GM18858 (cell line): ENCODE measurements around the gene PSMD10.

ENCODE experiments used
- ATAC-seq: cut with Tn5 transposase; IDR thresholded peaks from one replicate; pipeline ENCODE4 v1.9.1; 2021; ENCODE audit not compliant: unreplicated experiment

PSMD10 gene

DNA sequence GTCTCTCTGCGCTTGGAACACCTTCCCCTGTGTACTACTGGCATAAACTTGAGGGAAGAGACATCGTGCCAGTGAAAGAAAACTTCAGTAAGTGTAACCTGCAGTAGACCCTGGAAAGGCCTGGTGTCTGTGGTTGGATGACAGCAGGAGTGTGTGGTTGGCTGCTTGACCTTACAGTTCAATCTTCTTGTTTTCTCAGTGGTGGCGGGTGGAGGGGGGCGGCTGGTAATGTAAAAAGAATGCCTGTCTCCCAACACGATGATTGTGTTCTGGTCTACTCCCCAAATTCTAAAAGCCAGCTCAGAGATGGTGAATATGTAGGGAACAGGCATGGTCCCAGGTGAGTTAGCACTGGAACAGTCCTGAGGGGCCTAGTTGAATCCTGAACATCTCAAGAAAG lies 18.6 kb downstream of the PSMD10 start:
- no peak for ATAC-seq

DNA sequence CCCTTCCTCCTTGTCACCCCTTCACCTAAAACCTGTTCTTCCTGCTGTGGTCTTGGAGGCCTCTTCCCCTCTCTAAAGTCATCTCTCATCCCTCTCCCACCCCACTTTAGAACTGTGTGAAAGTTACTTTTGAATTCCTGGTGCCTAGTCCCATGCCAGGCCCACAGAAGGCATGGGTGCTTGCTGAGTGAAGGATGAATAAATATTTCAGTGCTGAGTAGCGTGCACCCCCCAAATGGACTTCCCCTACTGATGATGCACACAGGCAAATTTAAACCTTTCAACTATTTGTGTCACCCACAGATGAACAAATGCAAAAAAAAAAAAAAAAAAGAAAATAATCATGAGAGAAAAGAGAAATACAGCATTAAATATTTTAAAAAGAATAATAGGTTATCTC lies 19.8 kb downstream of the PSMD10 start:
- ATAC-seq = no peak

DNA sequence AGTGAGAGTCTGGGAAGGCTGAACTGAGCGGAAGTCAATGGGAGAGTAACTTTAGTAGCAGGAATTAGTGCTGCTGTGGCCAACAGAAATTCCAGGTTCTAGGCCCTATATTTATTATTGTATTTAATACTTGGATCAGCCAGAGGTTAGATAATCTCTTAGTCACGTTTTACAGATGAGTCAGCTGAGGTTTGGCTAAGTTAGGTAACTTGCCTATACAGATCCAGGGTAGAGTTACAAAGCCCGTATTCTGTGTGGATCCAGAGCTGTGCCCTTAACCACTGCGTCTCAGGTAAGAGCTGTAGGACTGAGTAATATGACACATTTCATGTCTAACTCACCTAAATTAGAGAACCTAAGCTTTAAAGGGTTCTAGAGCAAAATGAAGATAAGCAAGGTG lies 20.5 kb downstream of the PSMD10 start:
- ATAC-seq = no peak

DNA sequence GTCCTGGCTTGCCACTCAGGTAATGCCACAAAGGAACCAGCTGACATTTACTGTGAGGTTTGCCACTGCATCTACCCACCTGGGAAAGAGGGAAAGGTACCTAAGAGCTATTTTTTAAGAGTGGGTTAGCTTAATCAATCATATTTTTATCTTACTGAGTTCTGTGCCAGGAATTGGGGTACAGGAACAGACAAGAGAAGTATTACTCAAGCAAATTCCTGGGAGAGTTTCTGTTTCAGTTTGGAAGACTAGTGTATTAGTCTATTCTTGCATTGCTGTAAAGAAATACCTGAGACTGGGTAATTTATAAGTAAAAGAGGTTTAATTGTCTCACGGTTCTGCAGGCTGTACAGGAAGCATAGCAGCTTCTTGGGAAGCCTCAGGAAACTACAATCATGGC lies 23.2 kb downstream of the PSMD10 start:
- no peak for ATAC-seq

DNA sequence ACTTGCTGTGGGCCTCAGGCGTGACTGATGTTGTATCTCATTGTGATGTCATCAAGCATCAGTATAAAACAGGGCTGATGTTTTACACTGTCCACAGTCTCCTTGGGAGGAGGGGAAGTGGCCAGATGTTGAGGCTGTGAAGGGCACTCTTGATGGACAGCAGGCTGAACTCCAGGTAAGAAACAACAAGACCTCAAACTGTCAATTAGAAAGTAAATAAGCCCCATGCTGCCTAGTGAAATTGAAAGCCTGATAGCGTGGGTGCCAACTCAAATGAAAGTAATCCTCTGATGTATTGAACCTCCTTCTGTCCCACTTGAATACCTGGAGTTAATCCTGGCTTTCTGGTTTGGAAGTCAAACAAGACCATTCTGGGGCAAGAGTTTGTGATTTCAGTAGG lies 26.7 kb downstream of the PSMD10 start:
- peak; percentile 72 for ATAC-seq

DNA sequence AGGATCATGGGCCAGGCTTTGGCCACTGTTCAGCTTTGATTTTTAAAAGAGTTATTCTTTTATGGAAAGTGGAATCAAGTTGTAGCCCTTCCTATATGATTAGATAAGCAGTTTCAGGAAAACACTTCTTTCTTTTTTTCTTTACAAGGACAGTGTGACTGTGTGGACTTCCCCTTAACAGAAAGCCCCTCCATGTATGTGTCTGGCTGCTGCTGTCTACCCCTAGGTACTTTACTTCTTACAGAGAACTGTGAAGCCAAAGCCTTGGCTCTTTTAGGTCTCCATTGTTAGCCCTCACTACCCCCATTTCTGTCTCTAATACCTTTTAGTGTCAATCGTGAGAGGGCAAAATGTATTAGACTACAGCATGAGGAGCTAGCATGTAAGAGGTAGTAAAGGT lies 27.3 kb downstream of the PSMD10 start:
- ATAC-seq = no peak

DNA sequence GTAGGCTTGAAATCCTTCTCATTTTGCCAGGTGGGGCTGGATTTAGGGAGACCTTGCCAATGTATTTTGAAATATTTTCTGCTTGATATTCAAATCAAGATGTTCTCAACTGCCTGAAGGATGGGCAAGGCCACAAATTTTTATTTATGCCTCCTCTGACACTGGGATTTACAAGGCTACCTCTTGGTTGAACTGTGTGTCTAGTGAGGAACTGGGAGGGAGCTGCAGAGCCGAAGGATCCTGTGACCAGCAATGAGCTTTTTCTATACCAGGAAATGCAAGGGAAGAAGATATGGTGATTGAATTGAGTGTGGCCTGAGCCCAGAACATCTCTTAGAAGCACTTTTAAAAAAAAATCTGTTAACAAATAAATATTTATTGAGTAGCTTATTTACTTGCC lies 31.5 kb downstream of the PSMD10 start:
- ATAC-seq = no peak

DNA sequence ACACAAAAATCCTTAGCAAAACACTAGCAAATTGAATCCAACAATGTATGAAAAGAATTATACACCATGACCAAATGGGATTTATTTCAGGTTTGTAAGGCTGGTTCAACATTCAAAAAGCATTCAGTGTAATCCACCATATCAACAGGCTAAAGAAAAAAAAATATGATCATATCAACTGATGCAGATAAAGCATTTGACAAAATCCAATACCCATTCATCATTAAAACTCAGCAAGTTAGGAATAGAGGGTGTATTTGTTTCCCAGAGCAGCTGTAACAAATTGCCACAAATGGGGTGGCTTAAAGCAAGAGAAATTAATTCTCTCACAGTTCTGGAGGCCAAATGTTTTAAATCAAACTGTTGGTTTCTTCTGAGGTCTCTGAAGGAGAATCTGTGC lies 35.8 kb downstream of the PSMD10 start:
- ATAC-seq = no peak

DNA sequence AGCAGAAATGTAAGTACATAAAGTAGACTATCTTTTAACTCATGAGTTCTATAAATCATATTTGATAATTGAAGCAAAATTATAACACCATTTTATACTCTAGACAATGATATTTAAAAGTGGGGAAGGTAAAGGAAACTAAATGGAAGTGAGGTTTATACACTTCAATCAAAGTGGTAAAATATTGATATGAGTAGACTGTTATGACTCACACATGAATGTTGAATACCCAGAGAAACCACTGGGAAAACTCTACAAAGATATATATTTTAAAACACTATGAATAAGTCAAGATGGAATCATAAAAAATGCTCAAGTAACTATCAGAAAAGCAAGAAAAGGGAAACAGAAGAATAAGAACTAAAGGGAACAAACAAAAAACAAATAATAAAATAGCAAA lies 38.1 kb downstream of the PSMD10 start:
- ATAC-seq = peak; percentile 62

DNA sequence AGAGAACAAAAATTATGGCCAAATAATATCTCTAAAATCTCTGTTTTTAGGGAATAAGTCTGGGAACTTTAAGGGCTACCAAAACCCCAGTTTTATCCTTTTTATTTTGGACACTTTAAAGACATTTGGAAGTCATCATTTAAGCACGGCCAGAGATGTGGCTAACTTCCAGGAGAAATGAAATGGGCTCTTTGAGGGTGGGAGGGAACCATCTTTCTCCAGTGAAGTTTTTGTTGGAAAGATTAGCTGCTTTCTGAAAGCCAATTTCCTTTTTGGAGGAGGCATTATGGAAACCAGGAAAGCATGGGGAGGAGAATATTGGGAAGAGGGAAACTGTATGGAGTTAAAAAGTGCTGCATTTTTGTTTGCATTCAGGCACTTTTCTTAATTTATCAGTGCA lies 41.7 kb downstream of the PSMD10 start:
- no peak for ATAC-seq

DNA sequence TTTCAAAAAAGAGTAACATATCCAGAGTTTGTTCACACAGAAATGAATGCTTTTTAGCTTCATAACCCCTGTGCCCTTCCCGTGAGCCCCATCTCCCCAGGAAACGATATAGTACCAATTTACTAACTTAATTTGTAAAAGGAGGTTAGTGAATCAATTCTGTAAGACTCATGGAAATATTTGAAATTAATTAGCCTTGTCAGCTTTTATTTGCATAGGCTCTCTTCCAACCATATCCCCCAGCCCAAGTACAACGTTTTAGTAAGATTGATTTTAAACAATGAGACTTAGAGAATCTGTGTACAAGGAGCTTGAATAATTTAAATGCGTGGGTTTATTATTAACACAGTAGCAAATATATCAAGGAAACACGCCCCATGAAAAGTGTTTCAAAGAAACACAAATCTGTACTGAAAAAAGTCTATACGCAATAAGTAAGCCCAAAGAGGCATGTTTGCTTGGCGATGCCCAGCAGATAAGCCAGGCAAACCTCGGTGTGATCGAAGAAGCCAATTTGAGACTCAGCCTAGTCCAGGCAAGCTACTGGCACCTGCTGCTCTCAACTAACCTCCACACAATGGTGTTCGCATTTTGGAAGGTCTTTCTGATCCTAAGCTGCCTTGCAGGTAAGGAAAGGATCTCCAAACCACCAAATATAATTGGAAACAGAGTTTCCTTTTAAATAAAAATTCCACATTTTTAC lies 46.6 kb downstream of the PSMD10 start, which contains the start of gene VSIG1:
VSIG1 (plus strand) TSS at position 512 of the 703 bp plus-strand sequence; CDS start at position 578, 66 bp downstream.
- ATAC-seq = no peak

DNA sequence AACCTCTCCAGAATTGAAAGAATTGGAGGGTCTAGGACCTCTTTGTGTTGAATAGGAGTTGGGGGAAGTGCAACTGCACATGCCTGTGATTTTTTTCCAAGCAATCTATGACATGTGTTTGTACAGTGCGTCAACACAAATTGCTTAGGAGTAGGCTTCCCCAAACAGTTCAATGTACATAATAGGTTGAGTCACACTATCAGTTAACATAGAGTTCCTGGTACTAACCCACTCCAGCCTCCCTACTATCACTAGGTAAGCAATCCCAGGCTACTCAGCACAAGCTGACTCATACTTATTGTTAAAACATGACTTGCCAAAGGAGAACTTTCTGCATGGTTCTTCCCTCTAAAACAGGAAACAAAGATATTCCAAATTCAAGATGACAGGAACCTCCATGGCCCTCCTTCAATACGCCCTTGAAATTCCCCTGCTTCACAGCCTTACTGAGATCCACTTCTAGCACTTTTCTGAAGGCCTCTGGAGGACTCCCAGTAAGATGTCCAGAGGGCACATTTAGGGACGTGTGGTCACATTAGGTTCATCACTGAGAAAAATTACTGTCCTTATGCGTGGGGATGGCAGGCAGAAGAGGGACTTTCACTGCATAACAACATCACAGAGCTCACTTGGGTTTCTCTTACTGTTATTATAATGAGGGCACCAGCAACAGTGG lies 54.9 kb downstream of the PSMD10 start:
- no peak for ATAC-seq

DNA sequence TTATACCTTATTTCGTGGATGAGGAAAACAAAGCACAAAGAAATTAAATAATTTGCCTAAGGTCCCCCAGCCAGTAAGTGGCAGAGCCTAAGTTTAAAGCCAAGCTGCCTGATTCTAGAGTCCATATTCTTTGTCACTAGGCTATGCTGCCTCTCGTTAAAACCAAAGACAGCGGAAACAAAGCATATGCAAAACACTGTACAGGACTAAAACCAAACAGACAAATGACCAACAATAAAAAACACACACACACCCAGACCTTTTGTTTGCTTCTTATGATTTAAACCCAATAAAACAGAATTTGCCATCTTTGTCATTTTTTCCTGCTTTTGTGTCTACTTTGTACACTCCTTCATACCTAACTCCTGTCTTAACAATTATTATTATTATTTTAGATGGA lies 56.6 kb downstream of the PSMD10 start:
- ATAC-seq = no peak
